VCaP (cell line): ENCODE data around the gene COL17A1.
A peak's percentile ranks its signal among the peaks of the same experiment; 100 is the strongest.

Experiments used
- H3K27ac ChIP-seq: fragments of 450-650 bp; 2 replicates; pipeline ENCODE4 v1.5.1; 2017
- CTCF ChIP-seq: fragments of 450-650 bp; conservative IDR thresholded peaks from 2 replicates; pipeline ENCODE4 v1.5.1; 2017; ENCODE audit warnings: mild to moderate bottlenecking, moderate library complexity

COL17A1 gene

DNA sequence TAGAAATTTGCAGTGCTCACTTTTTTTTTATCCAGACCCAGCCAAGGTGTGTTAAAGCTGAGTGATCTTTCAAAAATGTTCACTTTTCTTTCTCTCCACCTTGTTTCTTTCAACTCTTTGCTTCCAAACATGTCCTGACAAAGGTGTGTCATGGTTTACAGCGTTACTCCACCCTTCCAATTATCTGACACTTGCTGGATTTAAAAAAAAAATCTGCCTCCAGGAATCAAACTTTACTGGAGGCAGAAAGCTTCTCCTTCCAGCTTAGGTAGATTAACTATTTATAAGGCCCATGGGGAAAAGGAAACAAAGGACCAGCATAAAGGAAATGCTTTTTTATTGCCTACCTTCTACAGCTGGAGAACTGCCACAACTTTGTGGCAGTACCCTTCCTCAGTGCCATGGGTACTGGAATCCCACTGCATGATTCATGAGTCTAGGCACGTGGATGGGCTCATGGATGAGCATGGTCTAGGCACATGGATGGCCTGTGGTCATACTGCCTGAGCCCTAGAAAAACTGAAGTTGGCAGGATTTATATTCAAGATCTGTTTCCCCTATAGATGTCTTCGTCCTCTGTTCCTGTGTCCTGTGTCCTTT is at the start of gene COL17A1:
Gene COL17A1, minus strand, starts transcription at position 80 of the 600 bp plus-strand sequence. CDS start 5,207 bp downstream, outside the sequence.
- peak within 1 kb of the TSS; percentile 30 for H3K27ac ChIP-seq
- no peak for TF ChIP-seq CTCF

DNA sequence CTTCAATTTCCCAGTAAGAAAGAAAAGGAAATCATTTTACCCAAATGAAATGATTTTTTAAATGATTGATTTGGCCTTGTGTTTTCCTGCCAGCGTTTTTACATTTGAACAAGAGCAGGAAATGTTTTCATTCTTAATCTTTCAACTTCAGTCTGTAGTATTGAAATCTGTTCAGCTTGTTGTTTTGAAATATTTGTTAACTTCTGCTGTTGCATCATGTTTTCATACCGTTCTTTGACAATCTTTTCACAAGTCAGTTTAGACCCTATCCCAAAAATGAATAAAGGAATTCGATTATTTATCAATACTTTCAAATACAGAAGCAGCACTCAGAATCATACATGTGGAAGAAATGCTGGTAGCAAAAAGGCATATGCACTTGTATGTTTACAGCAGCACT is 44.4 kb upstream of the COL17A1 start:
- no peak for TF ChIP-seq CTCF
- no peak overlapping the region for H3K27ac ChIP-seq

- no peak for TF ChIP-seq CTCF
- H3K27ac ChIP-seq: no peak overlapping the region
These were observed 42.5 kb upstream of the COL17A1 start for GRCh38 chr10:104128214-104128613.

GRCh38 chr10:104127411-104127810 is 41.7 kb upstream of the COL17A1 start:
- TF ChIP-seq CTCF: peak; percentile 46
- no peak overlapping the region for H3K27ac ChIP-seq

- H3K27ac ChIP-seq: no peak overlapping the region
These were observed 37.7 kb upstream of the COL17A1 start for GRCh38 chr10:104123397-104123796.

GRCh38 chr10:104122225-104123107 is 36.8 kb upstream of the COL17A1 start:
- no peak for TF ChIP-seq CTCF

More at GRCh38 chr10:104123397-104123796, 37.7 kb upstream of the COL17A1 start:
- TF ChIP-seq CTCF: peak; percentile 67

GRCh38 chr10:104121485-104122224 is 36.0 kb upstream of the COL17A1 start, which contains the start of gene SFR1:
Gene SFR1, plus strand, starts transcription at chr10:104122171. Its CDS starts 13 bp downstream, at chr10:104122184.
- peak; percentile 79 for TF ChIP-seq CTCF

More at GRCh38 chr10:104122225-104123107, 36.8 kb upstream of the COL17A1 start:
- H3K27ac ChIP-seq: peak overlapping the region; percentile 89

More at GRCh38 chr10:104121485-104122224, 36.0 kb upstream of the COL17A1 start, which contains the start of gene SFR1:
- peak within 1 kb of the TSS; percentile 89 for H3K27ac ChIP-seq
